GM19455 (cell line): Measurements from ENCODE around the gene PML.
"Not testable (repeated sequence)": the region's sequence is repeated elsewhere in the genome, so short reads cannot be mapped to it uniquely, and the experiment has no call there.

ENCODE experiments used
- ATAC-seq: cut with Tn5 transposase; IDR thresholded peaks from one replicate; pipeline ENCODE4 v1.9.1; 2021; ENCODE audit not compliant: unreplicated experiment

Gene PML

DNA sequence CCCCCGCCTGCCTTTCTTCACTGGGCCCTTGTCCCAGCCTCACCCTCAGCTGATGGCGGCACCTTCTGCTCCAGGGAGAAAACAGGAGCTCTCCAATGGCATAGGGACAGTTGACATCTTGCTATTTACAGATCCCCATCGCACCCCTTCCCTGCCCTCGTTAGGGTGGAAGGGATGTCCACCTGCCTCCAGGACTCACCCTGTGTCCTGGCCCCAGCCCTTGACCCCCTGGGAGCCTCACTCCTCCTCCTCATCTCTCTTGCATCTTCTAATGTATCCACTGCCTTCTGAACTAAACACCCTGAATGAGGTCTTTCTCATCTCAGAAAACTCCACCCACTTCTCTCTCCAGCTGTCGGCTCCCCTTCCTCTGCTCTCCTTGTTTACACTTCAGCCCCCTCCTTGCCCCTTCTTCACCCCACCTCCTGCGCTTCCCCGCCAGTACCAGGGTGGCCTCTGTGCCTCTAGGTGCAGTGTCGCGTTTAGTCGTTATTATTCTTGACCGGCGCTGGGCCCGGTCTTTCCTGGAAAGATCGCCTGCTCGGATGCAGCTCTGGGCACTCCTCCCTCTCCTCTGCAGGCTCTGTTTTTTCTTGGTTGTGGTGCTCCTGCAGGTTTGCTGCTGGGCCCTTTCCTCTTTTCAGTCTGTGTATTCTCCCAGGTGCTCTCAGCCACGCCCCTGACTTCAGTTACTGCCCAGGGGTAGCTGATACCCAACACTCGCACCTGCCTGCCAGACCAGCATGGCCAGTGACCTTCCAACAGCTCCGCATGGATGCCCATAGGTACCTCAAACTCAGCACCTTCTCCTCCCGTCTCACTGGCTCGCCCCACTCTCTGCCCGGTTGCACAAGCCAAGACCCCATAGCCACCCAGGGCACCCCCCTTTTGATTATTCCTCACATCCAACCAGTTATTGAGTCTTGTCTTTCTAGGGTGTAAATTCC is 42.9 kb downstream of the PML start:
- ATAC-seq = no peak

DNA sequence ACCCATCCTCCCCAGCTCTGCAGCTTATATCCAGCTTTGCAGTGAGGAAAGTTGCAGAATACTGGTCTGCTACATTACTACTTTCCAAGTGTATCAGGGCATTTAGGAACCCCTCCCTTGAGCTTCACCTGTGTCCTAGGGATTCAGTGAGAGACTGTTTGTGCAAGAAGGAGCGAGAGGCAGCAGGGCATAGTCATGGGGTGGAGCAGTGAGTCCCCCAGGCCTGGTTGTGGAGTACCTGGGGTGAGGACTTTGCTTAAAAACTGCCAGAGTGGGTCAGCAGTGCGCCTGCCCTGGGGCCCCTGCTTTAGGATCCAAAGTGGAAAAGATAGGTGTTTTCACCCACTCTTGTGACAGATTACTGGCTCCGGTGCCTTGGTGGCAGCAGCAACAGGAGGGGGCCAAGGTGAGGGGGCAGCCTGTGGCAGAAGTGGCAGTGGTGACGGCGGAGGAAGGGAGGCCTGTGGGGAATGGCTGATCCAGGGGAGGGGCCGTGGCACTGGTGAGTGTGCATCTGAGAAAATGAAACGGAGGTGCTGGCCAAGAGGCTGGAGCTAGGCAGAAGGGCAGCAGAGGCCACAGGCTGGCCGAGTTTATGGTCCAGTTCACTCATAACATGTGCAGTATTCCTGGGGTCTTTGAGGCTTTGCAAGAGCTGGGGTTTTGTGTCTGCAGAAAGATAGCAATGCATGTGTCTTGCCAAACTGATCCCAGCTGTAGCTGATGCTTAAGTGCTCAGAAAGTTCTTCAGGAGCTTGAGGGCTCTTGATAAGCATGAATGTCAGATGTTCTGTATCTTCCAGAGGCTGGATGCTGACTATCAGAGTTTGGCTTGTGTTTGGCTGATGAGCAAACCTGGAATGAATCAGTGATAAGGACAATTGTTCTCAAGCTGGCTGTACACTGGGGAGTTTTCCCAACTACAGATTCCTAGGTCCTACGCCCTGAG is 44.5 kb downstream of the PML start:
- ATAC-seq = no peak

DNA sequence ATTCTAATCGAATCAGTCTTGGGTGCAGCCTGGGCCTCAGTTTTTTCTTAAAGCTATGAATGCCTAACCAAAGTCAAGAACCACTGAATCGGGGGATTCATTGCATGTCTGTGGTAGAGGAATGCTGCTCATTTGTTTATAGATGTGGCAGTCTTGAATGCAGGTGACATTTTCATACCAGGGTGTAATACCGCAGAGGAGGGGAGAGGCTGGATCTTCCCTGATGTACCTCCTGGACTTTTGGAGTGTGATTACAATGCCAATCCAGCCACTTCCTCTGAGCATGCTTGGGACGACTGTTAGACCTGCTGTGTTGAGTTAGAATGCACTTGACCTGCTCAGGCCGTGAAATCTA is 45.1 kb downstream of the PML start:
- no peak for ATAC-seq

DNA sequence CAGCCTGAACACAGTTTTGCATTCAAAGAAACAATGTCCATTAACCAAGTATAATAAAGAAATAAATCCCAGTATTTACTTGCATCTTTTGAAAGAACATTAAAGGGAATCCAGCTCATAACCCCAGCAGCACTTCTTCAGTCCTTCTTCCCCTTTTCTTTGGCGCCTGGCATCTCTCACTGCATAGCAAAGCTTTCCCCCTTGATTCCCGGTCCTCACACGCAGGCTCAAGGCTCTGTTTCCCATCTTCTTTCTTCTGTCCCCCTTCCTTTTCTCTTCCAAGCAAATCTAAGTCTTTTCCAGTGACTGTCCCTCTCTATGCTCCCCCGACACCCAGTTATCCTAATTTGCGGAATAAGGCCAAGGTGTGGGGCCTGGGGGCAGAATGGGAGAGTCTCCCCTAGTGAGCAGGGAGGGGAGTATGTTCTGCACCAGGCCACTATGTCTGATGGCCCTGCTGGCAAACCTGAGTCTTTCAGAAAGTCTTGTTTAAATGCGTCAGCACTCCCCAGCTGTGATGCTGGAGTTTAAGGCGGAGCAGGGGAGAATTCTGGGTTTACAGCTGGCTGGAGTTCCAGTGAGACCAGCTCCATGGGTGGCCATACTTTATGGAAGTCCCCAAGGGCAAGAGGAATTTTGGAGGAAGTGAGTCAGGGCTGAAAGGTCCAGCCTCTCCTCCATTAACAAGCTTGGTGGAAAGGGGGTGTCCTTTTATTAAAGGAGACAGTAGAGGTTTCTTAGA is 45.8 kb downstream of the PML start:
- ATAC-seq = no peak

DNA sequence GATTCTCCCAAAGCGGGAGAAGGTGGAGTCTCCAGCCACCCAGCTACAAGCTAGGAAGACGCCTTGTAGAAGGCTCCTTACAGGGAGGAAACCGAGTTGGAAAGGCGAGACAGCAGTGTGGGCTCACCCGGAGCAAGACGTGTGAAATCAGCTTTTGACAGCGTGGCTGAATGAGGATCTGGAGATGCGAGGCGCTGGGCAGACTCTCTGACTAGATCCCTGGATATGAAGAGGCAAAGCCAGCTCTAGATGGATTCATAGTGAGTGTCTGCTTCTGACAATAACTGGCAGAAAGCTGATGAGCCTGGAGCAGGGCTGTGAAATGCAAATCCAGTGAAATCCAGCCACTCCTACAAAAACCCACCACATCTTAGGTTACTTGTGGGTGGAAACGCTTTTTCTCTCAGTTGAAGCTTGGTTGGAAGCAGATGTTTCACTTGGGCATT is 46.8 kb downstream of the PML start:
- ATAC-seq = no peak

DNA sequence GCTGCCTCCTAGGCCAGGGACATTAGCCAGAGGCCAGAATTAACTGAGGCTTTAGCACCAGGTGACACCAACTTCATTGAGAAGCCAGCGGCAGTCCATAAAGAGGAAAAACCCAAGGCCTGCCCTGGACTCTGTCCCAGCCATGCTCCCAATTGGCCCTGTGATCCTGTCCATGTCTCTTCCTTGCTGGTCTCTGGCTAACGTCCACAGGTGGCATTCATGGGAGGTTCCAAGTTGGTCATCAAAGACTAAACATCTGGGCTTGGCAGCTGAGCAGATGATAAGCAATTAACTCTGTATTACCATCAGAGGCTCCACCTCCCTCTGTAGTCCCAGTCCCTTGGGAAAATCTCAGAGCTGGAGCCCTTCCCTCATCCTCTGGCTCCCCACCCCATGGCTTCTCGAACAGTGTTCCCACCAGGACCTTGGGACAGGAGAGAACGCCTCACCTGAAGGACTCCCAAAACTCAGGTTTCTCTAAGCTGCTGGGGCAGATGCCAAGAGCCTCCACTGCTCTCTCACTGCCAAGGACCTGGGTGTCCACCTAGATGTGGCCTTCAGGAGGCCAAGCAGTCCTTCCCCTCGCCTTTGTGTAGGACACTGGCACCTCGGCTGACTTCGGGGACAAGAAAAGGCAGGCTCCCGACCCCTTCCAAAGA is 47.4 kb downstream of the PML start:
- ATAC-seq = no peak

DNA sequence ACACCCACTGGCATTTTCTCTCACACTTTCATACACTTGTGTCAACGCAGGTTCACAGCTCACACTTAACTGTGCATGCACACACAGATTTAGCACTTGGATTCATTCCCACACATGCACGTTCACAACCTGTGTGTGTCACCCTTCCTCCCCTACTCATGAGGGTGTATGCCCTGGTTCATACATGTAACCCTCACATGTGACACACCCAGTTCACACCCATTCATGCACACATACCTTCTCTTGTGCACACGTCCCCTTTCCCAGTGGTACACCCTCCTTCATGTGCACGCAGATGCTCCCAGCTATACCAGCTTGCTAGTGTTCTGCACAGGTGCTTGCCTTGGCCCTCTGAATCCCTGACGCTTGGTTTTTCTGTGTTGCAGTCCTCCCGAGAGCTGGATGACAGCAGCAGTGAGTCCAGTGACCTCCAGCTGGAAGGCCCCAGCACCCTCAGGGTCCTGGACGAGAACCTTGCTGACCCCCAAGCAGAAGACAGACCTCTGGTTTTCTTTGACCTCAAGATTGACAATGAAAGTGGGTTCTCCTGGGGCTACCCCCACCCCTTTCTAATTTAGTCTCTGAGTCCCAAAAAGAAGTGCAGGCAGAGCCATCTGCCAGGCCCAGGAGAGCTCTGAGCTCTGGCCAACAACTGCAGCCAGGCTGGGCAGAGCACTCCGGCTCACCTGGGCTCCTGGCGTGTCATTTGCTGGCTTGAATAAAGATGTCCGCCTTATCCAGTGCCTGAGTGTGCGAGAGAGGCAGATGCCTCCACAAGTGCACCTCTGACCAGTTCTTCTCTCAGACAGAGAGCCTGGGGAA is 48.3 kb downstream of the PML start:
- ATAC-seq = no peak

DNA sequence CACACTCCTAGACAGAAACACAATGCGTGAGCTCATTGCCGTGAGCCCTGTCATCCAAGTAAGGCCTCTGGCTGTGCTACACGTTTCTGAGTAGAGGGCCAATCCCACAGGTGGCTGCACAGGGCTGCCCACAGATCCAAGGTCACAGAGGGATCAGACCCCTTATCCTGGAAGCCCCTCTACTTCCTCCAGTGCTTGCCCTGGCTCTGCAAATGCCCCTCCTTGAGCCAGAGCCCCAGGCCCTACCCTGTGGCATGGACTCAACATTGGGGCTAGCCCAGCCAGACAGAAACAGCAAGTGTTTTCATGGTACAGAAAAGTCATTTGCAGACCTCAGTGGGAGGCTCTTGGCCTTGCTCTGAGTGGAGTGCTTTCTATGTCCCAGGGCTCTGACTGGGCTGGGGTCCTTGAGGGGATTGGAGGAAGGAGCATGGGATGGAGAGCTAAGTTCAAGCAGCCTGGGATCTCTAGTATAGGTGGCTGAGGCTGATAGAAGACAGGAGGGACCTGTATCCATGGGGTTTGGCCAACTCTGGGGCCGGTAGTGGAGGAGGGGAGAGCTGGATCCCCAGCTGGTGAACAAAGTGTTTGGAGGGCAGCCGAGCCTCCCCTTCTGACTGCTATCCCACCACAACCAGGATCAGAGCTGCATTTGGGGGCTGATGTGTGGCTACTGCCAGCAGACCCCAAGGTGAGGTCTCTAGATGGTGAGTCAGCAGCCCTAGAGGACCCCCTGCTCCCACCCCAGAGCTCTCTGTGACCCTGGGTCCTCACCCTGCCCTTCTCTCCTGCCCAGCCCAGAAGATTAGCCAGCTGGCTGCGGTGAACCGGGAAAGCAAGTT is 49.1 kb downstream of the PML start:
- no peak for ATAC-seq

DNA sequence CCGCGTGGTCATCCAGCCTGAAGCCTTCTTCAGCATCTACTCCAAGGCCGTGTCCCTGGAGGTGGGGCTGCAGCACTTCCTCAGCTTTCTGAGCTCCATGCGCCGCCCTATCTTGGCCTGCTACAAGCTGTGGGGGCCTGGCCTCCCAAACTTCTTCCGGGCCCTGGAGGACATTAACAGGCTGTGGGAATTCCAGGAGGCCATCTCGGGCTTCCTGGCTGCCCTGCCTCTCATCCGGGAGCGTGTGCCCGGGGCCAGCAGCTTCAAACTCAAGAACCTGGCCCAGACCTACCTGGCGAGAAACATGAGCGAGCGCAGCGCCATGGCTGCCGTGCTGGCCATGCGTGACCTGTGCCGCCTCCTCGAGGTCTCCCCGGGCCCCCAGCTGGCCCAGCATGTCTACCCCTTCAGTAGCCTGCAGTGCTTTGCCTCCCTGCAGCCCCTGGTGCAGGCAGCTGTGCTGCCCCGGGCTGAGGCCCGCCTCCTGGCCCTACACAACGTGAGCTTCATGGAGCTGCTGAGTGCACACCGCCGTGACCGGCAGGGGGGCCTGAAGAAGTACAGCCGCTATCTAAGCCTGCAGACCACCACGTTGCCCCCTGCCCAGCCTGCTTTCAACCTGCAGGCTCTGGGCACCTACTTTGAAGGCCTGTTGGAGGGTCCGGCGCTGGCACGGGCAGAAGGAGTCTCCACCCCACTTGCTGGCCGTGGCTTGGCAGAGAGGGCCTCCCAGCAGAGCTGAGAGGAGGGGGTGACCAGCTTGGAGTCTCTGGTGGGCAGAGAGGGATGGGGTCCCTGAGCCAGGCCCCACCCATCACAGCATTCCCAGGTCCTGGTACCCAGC is 50.0 kb downstream of the PML start:
- no peak for ATAC-seq

DNA sequence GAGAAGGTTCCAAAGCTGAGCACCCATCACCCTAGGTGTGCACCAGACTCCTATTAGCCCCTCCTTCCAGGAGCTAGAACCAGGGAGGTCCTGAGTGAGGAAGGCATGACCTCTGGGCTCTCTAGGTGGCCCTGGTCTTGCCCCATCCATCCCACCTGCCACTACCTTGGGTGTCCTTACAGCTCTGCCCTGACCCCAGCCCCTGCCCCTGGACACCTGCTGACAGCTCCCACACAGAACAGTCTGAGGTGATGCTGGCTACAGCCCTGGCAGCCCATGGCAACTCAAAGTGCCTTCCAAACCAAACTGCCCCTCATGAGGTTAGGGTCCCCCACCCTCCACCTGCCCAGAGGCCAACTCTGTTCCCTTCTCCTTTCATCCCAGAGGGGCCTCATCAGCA is 50.7 kb downstream of the PML start:
- ATAC-seq = no peak

DNA sequence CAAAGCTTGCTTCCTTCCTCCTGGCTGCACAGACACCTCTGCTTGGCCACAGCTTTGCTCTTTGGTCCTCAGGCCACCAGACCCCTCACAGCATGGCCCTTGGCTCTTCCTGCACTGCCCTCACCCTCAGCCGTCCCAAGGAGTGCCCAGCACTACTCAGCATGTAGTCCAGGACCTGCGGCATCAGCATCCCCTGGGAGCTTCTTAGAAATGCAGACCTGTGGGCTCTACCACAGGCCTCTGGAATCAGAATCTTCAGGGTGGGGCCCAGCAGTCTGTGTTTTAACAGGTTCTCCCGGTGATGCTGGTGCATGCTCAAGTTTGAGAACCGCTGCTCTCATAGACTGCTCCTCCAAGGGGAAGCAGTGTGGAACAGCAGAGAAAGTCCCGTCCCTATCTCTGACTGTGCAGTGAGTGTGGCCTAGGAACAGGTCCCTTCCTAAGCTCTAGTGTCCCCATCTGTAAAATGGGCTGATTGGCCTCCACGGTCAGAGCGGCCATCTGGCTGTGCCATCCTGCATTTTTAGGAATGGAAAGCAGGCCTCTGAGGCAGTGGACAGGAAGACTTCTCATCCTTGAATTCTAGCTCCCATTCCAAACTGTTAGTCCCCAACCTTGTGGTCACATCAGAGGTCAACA is 51.2 kb downstream of the PML start:
- no peak for ATAC-seq

DNA sequence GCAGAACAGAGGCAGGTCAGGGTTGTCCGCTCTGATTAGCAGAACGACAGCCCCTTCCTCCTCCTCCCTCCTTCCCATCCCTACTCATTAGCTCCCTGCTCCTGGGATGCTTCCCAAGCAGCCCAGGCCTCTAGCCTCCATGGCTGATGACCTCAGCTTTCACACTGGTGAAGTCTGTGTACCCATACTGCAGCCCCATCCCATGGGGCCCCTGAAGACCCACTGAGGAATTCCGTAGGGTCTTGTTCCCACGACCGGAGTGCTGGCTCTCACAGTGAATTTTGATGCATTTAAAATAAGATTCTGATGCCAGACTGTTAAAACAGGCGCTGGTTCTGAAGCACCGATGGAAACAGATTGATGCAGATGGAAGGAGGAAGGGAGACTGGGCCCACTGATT is 51.8 kb downstream of the PML start:
- no peak for ATAC-seq

DNA sequence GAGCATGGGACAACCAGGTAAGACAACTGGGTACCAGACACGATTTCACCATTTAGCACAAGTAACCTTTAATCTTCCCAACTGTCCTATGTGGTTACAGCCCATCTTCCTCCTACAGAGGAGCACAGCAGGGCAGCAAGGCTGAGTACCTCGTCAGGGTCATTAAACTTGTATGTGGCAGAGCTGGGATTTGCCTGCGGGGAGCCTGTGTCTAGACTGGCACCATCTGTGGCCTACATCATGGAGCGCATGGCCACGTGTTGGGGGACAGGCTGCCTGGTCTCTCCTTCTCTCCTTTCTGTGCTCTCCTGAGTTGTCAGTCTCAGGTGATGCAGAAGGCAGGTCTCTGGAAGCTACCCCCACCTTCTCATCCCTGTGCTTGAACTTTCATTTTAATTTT is 55.6 kb downstream of the PML start:
- no peak for ATAC-seq

DNA sequence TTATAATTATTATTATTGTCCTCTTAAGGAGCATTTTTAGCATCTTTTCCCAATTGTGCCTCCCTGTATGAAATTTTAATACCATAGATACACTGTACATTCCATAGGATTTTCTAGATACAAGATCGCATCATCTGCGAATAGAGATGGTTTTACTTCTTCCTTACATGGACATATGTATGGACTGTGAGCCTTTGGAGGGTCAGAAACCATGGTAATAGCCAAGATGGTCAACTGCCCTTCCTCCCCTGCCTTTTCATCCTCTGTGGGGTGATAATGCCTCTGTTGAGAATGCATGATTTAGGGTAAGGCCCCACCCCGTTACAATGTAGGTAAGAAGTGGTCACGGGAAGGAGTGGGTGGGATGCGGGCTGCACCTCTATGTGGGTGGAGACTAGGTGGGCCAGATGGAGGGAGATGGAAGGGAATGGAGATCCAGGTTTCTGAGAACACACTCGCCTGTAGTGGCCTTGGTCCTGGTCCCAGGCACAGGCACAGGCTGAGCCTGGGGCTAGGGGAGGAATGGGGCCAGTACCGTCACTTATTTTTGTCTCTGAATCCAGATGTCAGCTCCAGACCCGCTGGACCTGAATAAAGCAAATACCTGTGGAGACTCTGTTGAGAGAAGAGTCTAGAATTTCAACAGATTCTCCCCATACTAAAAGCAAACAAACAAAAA is 56.2 kb downstream of the PML start:
- no peak for ATAC-seq

DNA sequence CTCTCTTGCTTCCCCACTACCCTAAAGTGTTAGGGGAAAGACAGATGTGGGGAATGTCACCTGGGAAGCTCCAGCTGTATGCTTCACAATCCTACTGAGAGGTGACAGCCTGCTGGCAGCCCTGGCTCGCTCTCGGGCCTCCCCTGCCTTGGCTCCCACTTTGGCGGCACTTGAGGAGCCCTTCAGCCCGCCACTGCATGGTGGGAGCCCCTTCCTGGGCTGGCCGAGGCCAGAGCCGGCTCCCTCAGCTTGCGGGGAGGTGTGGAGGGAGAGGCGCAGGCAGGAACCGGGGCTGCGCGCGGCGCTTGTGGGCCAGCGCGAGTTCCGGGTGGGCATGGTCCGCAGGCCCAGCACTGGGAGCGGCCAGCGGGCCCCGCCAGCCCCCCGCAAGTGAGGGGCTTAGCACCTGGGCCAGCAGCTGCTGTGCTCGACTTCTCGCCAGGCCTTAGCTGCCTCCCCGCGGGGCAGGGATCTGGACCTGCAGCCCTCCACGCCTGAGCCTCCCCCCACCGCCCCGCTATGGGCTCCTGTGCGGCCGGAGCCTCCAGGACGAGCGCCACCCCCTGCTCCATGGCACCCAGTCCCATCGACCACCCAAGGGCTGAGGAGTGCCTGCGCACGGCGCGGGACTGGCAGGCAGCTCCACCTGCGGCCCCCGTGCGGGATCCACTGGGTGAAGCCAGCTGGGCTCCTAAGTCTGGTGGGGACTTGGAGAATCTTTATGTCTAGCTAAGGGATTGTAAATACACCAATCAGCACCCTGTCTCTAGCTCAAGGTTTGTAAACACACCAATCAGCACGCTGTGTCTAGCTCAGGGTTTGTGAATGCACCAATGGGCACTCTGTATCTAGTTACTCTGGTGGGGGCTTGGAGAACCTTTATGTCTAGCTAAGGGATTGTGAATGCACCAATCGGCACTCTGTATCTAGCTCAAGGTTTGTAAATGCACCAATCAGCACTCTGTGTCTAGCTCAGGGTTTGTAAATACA is 58.0 kb downstream of the PML start:
- ATAC-seq = not testable (repeated sequence)

DNA sequence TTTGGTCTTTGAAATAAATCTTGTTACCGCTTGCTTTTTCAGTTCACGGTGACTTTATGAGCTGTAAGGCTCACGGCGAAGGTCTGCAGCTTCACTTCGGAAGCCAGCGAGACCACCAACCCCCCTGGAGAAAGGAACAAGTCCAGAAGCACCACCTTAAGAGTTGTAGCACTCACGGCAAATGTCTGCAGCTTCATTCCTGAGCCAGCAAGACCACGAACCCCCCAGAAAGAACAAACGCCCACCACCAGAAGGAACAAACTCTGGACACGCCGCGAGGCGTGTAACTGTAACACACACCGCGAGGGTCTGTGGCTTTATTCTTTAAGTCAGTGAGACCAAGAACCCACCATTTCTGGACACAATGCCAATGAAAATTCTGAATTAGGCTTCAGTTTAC is 59.0 kb downstream of the PML start:
- ATAC-seq = no peak
